Psoas muscle (tissue), 8 donors: ENCODE data around the gene CRTC3. TPM values are rescaled to one million over a fixed set of nuclear protein-coding genes. Genes with fewer than 3 reads are reported as not detected.
A peak's percentile ranks its signal among the peaks of the same experiment; 100 is the strongest.

ENCODE experiments used
- ATAC-seq, 4 donors: fragments of 200-7000 bp; cut with Tn5 transposase; one replicate each; pipeline ENCODE4 v1.9.1; 2020; ENCODE audit warnings: moderate library complexity in 3 of 4, mild to moderate bottlenecking in 2 of 4
- DNase-seq, 2 donors: peaks; one replicate each; pipeline ENCODE4 v3.0.0-alpha.2; 2020
- H3K27ac ChIP-seq: fragments of 200-600 bp; one replicate; pipeline ENCODE4 v1.8.0; 2022
- H3K27me3 ChIP-seq, 3 donors: fragments of 200-600 bp in 1 of 3; one replicate each; pipeline versions ENCODE4 v1.6.1 to v1.8.0; 2013 to 2022; ENCODE audit warnings: low read length in 2 of 3, mild to moderate bottlenecking in 2 of 3, moderate library complexity in 1 of 3; ENCODE audit not compliant: insufficient read depth in 3 of 3
- H3K36me3 ChIP-seq, 2 donors: fragments of 200-600 bp in 1 of 2; one replicate each; pipeline versions ENCODE4 v1.6.1 to v1.8.0; 2013 to 2022; ENCODE audit warnings: low read depth in 1 of 2, mild to moderate bottlenecking in 1 of 2, moderate library complexity in 1 of 2; ENCODE audit not compliant: insufficient read depth in 1 of 2
- H3K4me1 ChIP-seq: fragments of 200-600 bp; one replicate; pipeline ENCODE4 v1.8.0; 2022
- H3K4me3 ChIP-seq: fragments of 200-600 bp; one replicate; pipeline ENCODE4 v1.8.0; 2022; ENCODE audit warnings: mild to moderate bottlenecking
- H3K9me3 ChIP-seq: fragments of 200-600 bp; one replicate; pipeline ENCODE4 v1.8.0; 2022
- WGBS, 3 donors: extraction: QIAGEN DNeasy Blood & Tissue Kit; methylation state at CpG; one replicate each; pipeline versions ENCODE4 v1.1.6 to v1.1.7; 2013; 5-methylcytosine and 5-hydroxymethylcytosine counted together
- intact Hi-C, 2 donors: fragments of 100-400 bp; cut with DNase I; formaldehyde crosslinking; loops; one replicate each; pipeline versions ENCODE4 v1.11.0 to v1.14.2; 2022
- polyA plus RNA-seq, 3 donors: library from polyadenylated mRNA; stranded (reverse); fragments of 200-250 nt; gene quantifications; one replicate each; pipeline ENCODE4 v1.2.3, GENCODE V29; 2013
- total RNA-seq, 4 donors: library from RNA; stranded (reverse); fragmentation: NEBNext Ultra II Directional in 2 of 4; extraction: Animal tissue kit (Norgen Biotek cat#: 25700) in 2 of 4; gene quantifications; one replicate each; pipeline versions ENCODE4 v1.2.1 to v1.2.4, GENCODE V29; 2021 to 2023
- TF ChIP-seq, protein P1 (sequence below): fragments of 200-600 bp; IDR thresholded peaks from one replicate; pipeline ENCODE4 v1.8.0; 2022; ENCODE audit warnings: antibody characterized with exemption
- donor health status: healthy with polysubstance abuse.
- donor health status: DM: no; HTN: no; CAD: no; lungs with moderate emphysema.
- donor health status: Bipolar disorder and iron deficiency.
- donor health status: healthy.
- donor health status: DM: yes; HTN: yes; CAD: no.
- donor health status: DM: no; HTN: no; CAD: no.
- donor health status: DM: no; HTN: no; CAD: no.
- donor health status: DM: yes; HTN: yes; CAD: no.

The CRTC3 gene
- total and polyA plus RNA-seq, 7 donors: 6.9 to 30.8 (median 15.3) TPM

- H3K36me3 ChIP-seq: peaks cover 0 to 27% of the 10 kb centered on the region in 2 donors
- ATAC-seq: peak; percentile 47 to 78 (median 66)
- peak; percentile 44 to 72 for DNase-seq
- H3K27me3 ChIP-seq: no peaks in the 10 kb centered on the region
- 19 to 68% (median 32%) methylated on average over 7 of the region's 7 CpGs for WGBS, 3 donors
- intact Hi-C loops: loop anchor here in 1 of 2 donors (5.0 kb wide), 1 partner anchor 41 kb away; no protein-coding TSS in a partner anchor
- peaks cover 49% of the 10 kb centered on the region for H3K4me1 ChIP-seq
- peak overlapping the region; percentile 65 for H3K27ac ChIP-seq
- TF ChIP-seq, protein P1, sequence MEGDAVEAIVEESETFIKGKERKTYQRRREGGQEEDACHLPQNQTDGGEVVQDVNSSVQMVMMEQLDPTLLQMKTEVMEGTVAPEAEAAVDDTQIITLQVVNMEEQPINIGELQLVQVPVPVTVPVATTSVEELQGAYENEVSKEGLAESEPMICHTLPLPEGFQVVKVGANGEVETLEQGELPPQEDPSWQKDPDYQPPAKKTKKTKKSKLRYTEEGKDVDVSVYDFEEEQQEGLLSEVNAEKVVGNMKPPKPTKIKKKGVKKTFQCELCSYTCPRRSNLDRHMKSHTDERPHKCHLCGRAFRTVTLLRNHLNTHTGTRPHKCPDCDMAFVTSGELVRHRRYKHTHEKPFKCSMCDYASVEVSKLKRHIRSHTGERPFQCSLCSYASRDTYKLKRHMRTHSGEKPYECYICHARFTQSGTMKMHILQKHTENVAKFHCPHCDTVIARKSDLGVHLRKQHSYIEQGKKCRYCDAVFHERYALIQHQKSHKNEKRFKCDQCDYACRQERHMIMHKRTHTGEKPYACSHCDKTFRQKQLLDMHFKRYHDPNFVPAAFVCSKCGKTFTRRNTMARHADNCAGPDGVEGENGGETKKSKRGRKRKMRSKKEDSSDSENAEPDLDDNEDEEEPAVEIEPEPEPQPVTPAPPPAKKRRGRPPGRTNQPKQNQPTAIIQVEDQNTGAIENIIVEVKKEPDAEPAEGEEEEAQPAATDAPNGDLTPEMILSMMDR: no peak
- H3K9me3 ChIP-seq: no peaks in the 10 kb centered on the region
- no peak overlapping the region for H3K4me3 ChIP-seq
These were observed 68.4 kb downstream of the CRTC3 start for GRCh38 chr15:90598031-90598577.

- no peak for ATAC-seq
- Histone ChIP-seq H3K27ac (no peak overlapping the region), H3K4me1 (peaks cover 47% of the 10 kb centered on the region), H3K27me3 (no peaks in the 10 kb centered on the region), H3K4me3 (no peak overlapping the region), H3K36me3 (peaks cover 0 to 27% of the 10 kb centered on the region in 2 donors), H3K9me3 (no peaks in the 10 kb centered on the region)
- no peak for DNase-seq
- TF ChIP-seq, protein P1: no peak
- WGBS, 3 donors: 81 to 90% (median 88%) methylated on average over 7 to 10 of the region's 10 CpGs
- intact Hi-C loops: loop anchor here in 1 of 2 donors (5.0 kb wide), 1 partner anchor 41 kb away; no protein-coding TSS in a partner anchor
These were observed 69.0 kb downstream of the CRTC3 start for GRCh38 chr15:90598679-90599078.

DNA sequence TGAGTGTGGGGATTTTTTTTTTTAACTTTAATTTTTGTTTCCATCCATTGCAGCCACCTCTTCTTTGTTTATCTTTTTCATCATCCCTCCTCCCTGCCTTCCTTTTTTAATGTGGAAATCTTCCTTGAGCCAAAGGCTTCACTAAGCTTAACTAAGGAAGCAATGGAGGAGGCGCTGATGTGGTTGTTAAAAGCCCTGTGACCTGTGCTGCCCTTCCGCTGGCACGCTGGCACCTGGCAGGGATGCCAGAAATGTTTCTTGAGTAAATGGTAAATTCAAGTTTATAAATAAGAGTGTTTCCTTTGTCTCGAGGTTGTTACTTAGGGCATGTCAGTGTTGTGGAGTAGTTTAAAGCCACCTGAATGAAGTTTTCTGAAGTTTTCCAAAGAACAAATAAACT lies 69.4 kb downstream of the CRTC3 start:
- no peak overlapping the region for H3K4me3 ChIP-seq
- H3K27me3 ChIP-seq: no peaks in the 10 kb centered on the region
- H3K36me3 ChIP-seq: peaks cover 0 to 27% of the 10 kb centered on the region in 2 donors
- H3K27ac ChIP-seq: no peak overlapping the region
- ATAC-seq (no peak), DNase-seq (no peak)
- intact Hi-C loops: loop anchor here in 1 of 2 donors (5.0 kb wide), 1 partner anchor 42 kb away; no protein-coding TSS in a partner anchor
- WGBS, 3 donors: 47 to 75% (median 55%) methylated on average over 4 of the region's 4 CpGs
- H3K4me1 ChIP-seq: peaks cover 43% of the 10 kb centered on the region
- no peaks in the 10 kb centered on the region for H3K9me3 ChIP-seq
- TF ChIP-seq, protein P1: no peak

DNA sequence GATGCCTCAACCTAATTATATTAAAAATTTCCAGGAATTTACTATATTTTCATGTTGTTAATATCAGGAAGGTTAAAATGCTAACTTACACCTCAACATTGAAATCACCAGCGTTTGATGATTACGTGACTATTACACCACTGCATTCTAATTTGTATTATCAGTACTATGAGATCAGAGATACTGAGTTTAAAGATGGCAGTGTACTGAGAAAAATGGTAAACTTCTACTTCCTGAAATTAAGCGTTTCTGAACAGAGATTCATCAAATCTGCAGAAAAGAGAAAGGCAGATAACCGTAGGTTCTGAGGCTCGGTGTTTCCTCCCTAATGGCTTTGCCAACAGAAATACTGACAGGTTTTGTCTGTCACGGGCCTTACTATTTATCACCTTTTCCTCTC lies 69.9 kb downstream of the CRTC3 start:
- no peak overlapping the region for H3K27ac ChIP-seq
- peaks cover 39% of the 10 kb centered on the region for H3K4me1 ChIP-seq

More for the DNA sequence above, 69.9 kb downstream of the CRTC3 start:
- TF ChIP-seq, protein P1: no peak
- ATAC-seq: no peak
- intact Hi-C loops: loop anchor here (5.0 to 10.0 kb wide), 2 partner anchors 42 to 275 kb away; no protein-coding TSS in a partner anchor
- DNase-seq: no peak
- Histone ChIP-seq H3K36me3 (peaks cover 0 to 27% of the 10 kb centered on the region in 2 donors), H3K9me3 (no peaks in the 10 kb centered on the region), H3K27me3 (no peaks in the 10 kb centered on the region), H3K4me3 (no peak overlapping the region)
- 79 to 81% (median 81%) methylated on average over 6 of the region's 6 CpGs for WGBS, 3 donors
